ENCODE results near the gene FAM210A. TPM values are rescaled to one million over a fixed set of nuclear protein-coding genes. Genes with fewer than 3 reads are reported as not detected.

FAM210A gene
- total RNA-seq, 4 donors from 2014 or later: 10.4 to 22.4 (median 17.4) TPM

GRCh38 chr18:13620206-13620672 lies 106.1 kb downstream of the FAM210A start:
- H3K4me3 ChIP-seq: no peak overlapping the region
- peaks cover 3 to 20% (median 7%) of the 10 kb centered on the region in 4 donors for H3K4me1 ChIP-seq
- no peaks in the 10 kb centered on the region for H3K27me3 ChIP-seq
- 78% methylated on average over 10 of the region's 10 CpGs for WGBS
- H3K36me3 ChIP-seq: peaks cover 0 to 24% (median 12%) of the 10 kb centered on the region in 4 donors
- intact Hi-C loops (cut with DNase I): loop anchor here (5.0 to 10.0 kb wide), 2 partner anchors 58 to 505 kb away; no protein-coding TSS in a partner anchor
- TF ChIP-seq POLR2A (IDR thresholded peaks at IDR 0.05; ENCODE audit: low read depth): no peak
- no peak for TF ChIP-seq POLR2AphosphoS5 (IDR thresholded peaks at IDR 0.05)
- no peak for TF ChIP-seq EP300 (IDR thresholded peaks at IDR 0.05)
- no peak for TF ChIP-seq CTCF (IDR thresholded peaks at IDR 0.05)
- DNase-seq (ENCODE audit: extremely low spot score): peak; percentile 66
- H3K27ac ChIP-seq (replicated peaks in 1 of 4): no peak overlapping the region
- H3K9me3 ChIP-seq: no peaks in the 10 kb centered on the region

GRCh38 chr18:13619505-13620205 lies 106.7 kb downstream of the FAM210A start:
- intact Hi-C loops (cut with DNase I): loop anchor here (5.0 to 10.0 kb wide), 2 partner anchors 57 to 505 kb away; no protein-coding TSS in a partner anchor
- H3K4me1 ChIP-seq: peaks cover 9 to 26% (median 12%) of the 10 kb centered on the region in 4 donors
- H3K27ac ChIP-seq (replicated peaks in 1 of 4): no peak overlapping the region
- no peaks in the 10 kb centered on the region for H3K9me3 ChIP-seq
- peak; percentile 64 for DNase-seq (ENCODE audit: extremely low spot score)
- H3K27me3 ChIP-seq: no peaks in the 10 kb centered on the region
- TF ChIP-seq CTCF (IDR thresholded peaks at IDR 0.05): no peak
- TF ChIP-seq POLR2AphosphoS5 (IDR thresholded peaks at IDR 0.05): no peak
- TF ChIP-seq POLR2A (IDR thresholded peaks at IDR 0.05; ENCODE audit: low read depth): no peak
- no peak for TF ChIP-seq EP300 (IDR thresholded peaks at IDR 0.05)
- H3K36me3 ChIP-seq: peaks cover 0 to 23% (median 12%) of the 10 kb centered on the region in 4 donors
- H3K4me3 ChIP-seq: no peak overlapping the region
- 93% methylated on average over 16 of the region's 20 CpGs for WGBS

- DNase-seq (ENCODE audit: extremely low spot score): peak; percentile 53
- Histone ChIP-seq H3K4me1 (peaks cover 16 to 32% (median 19%) of the 10 kb centered on the region in 4 donors), H3K36me3 (peaks cover 0 to 15% (median 10%) of the 10 kb centered on the region in 4 donors), H3K27ac (replicated peaks in 1 of 4) (no peak overlapping the region), H3K27me3 (no peaks in the 10 kb centered on the region), H3K9me3 (no peaks in the 10 kb centered on the region), H3K4me3 (no peak overlapping the region)
- WGBS: 89% methylated on average over 11 of the region's 13 CpGs
- TF ChIP-seq EP300 (IDR thresholded peaks at IDR 0.05) (no peak), POLR2A (IDR thresholded peaks at IDR 0.05; ENCODE audit: low read depth) (no peak), POLR2AphosphoS5 (IDR thresholded peaks at IDR 0.05) (no peak), CTCF (IDR thresholded peaks at IDR 0.05) (no peak)
- intact Hi-C loops (cut with DNase I): no loop called here
Observed at GRCh38 chr18:13618760-13619438, 107.5 kb downstream of the FAM210A start.

- Histone ChIP-seq H3K4me3 (no peak overlapping the region), H3K9me3 (no peaks in the 10 kb centered on the region), H3K27me3 (no peaks in the 10 kb centered on the region), H3K27ac (replicated peaks in 1 of 4) (no peak overlapping the region), H3K36me3 (peaks cover 0 to 14% (median 9%) of the 10 kb centered on the region in 4 donors), H3K4me1 (peaks cover 21 to 41% (median 27%) of the 10 kb centered on the region in 4 donors)
- intact Hi-C loops (cut with DNase I): no loop called here
- WGBS: 84% methylated on average over 9 of the region's 9 CpGs
- no peak for TF ChIP-seq POLR2AphosphoS5 (IDR thresholded peaks at IDR 0.05)
- TF ChIP-seq EP300 (IDR thresholded peaks at IDR 0.05): no peak
- DNase-seq (ENCODE audit: extremely low spot score): peak; percentile 57
Observed at GRCh38 chr18:13617826-13618515, 108.4 kb downstream of the FAM210A start.
